ENCODE measurements around the gene FLYWCH1.
A peak's percentile ranks its signal among the peaks of the same experiment; 100 is the strongest.
"Not testable (repeated sequence)": the region's sequence is repeated elsewhere in the genome, so short reads cannot be mapped to it uniquely, and the experiment has no call there.

Gene FLYWCH1

GRCh38 chr16:2926650-2926999 is 14.9 kb downstream of the FLYWCH1 start:
- DNase-seq (ENCODE audit: low read depth in 2 of 2): no peak

- peak; percentile 78 to 86 for DNase-seq (ENCODE audit: low read depth in 2 of 2)
Measured at GRCh38 chr16:2927010-2927646, 15.4 kb downstream of the FLYWCH1 start.

GRCh38 chr16:2928151-2928550 is 16.4 kb downstream of the FLYWCH1 start:
- DNase-seq (ENCODE audit: low read depth in 2 of 2): not testable (repeated sequence)

GRCh38 chr16:2928796-2929195 is 17.1 kb downstream of the FLYWCH1 start:
- no peak for DNase-seq (ENCODE audit: low read depth in 2 of 2)

GRCh38 chr16:2929693-2930092 is 18.0 kb downstream of the FLYWCH1 start:
- no peak for DNase-seq (ENCODE audit: low read depth in 2 of 2)

- no peak for DNase-seq (ENCODE audit: low read depth in 2 of 2)
Measured at GRCh38 chr16:2930236-2930635, 18.5 kb downstream of the FLYWCH1 start.

GRCh38 chr16:2931231-2931914 is 19.6 kb downstream of the FLYWCH1 start:
- not testable (repeated sequence) for DNase-seq (ENCODE audit: low read depth in 2 of 2)

- no peak for DNase-seq (ENCODE audit: low read depth in 2 of 2)
Measured at GRCh38 chr16:2933136-2933535, 21.4 kb downstream of the FLYWCH1 start.

GRCh38 chr16:2933701-2934100 is 22.0 kb downstream of the FLYWCH1 start:
- DNase-seq (ENCODE audit: low read depth in 2 of 2): no peak

- DNase-seq (ENCODE audit: low read depth in 2 of 2): no peak
Measured at GRCh38 chr16:2934450-2934849, 22.7 kb downstream of the FLYWCH1 start.

GRCh38 chr16:2936436-2937011 is 24.8 kb downstream of the FLYWCH1 start:
- no peak for DNase-seq (ENCODE audit: low read depth in 2 of 2)

GRCh38 chr16:2937170-2937569 is 25.4 kb downstream of the FLYWCH1 start:
- no peak for DNase-seq (ENCODE audit: low read depth in 2 of 2)

- no peak for DNase-seq (ENCODE audit: low read depth in 2 of 2)
Measured at GRCh38 chr16:2938206-2938605, 26.5 kb downstream of the FLYWCH1 start.

GRCh38 chr16:2939968-2940367 is 28.2 kb downstream of the FLYWCH1 start:
- no peak for DNase-seq (ENCODE audit: low read depth in 2 of 2)

- no peak for DNase-seq (ENCODE audit: low read depth in 2 of 2)
Measured at GRCh38 chr16:2942045-2942444, 30.3 kb downstream of the FLYWCH1 start.

GRCh38 chr16:2943716-2944115 is 32.0 kb downstream of the FLYWCH1 start:
- DNase-seq (ENCODE audit: low read depth in 2 of 2): not testable (repeated sequence)

GRCh38 chr16:2946649-2947048 is 34.9 kb downstream of the FLYWCH1 start:
- DNase-seq (ENCODE audit: low read depth in 2 of 2): no peak

- no peak for DNase-seq (ENCODE audit: low read depth in 2 of 2)
Measured at GRCh38 chr16:2948807-2949704, 37.3 kb downstream of the FLYWCH1 start.

GRCh38 chr16:2949705-2950352 is 38.1 kb downstream of the FLYWCH1 start:
- no peak for DNase-seq (ENCODE audit: low read depth in 2 of 2)

- DNase-seq (ENCODE audit: low read depth in 2 of 2): no peak
Measured at GRCh38 chr16:2950353-2950724, 38.6 kb downstream of the FLYWCH1 start.

- no peak for DNase-seq (ENCODE audit: low read depth in 2 of 2)
Measured at GRCh38 chr16:2950773-2951172, 39.0 kb downstream of the FLYWCH1 start.

GRCh38 chr16:2952679-2953078 is 40.9 kb downstream of the FLYWCH1 start:
- DNase-seq (ENCODE audit: low read depth in 2 of 2): no peak

All from stimulated activated CD4-positive, alpha-beta T cell treated with anti-CD3 and anti-CD28 coated beads, Interleukin-15, amount 100 ng/mL, for 48 hours (primary cell).